ENCODE results near the gene ETNK2.

GRCh38 chr1:204196068-204196795, 44.4 kb upstream of the ETNK2 start, which contains the start of gene KISS1:
- TF ChIP-seq, protein P1, sequence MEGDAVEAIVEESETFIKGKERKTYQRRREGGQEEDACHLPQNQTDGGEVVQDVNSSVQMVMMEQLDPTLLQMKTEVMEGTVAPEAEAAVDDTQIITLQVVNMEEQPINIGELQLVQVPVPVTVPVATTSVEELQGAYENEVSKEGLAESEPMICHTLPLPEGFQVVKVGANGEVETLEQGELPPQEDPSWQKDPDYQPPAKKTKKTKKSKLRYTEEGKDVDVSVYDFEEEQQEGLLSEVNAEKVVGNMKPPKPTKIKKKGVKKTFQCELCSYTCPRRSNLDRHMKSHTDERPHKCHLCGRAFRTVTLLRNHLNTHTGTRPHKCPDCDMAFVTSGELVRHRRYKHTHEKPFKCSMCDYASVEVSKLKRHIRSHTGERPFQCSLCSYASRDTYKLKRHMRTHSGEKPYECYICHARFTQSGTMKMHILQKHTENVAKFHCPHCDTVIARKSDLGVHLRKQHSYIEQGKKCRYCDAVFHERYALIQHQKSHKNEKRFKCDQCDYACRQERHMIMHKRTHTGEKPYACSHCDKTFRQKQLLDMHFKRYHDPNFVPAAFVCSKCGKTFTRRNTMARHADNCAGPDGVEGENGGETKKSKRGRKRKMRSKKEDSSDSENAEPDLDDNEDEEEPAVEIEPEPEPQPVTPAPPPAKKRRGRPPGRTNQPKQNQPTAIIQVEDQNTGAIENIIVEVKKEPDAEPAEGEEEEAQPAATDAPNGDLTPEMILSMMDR (IDR thresholded peaks at IDR 0.05), result no peak
- TF ChIP-seq EZH2 (IDR thresholded peaks at IDR 0.05; ENCODE audit: borderline replicate concordance, insufficient read depth, low read depth, low read length, poor library complexity, severe bottlenecking), result no peak
